Large intestine (tissue), 3 donors: ENCODE measurements around the gene NFS1. TPM values are rescaled to one million over a fixed set of nuclear protein-coding genes. Genes with fewer than 3 reads are reported as not detected.

ENCODE experiments used
- DNase-seq, 2 donors: peaks; one replicate each; pipeline versions ENCODE4 v3.0.0 to v3.0.0-alpha.2; 2013
- H3K27ac ChIP-seq: one replicate; pipeline ENCODE4 v1.5.1; 2013; ENCODE audit warnings: low read length
- H3K27me3 ChIP-seq: 2 replicates; pipeline ENCODE4 v1.6.1; 2013; ENCODE audit warnings: low read length; ENCODE audit not compliant: control insufficient read depth, insufficient read depth
- H3K36me3 ChIP-seq: 2 replicates; pipeline ENCODE4 v1.6.1; 2013; ENCODE audit warnings: low read length; ENCODE audit not compliant: control insufficient read depth, insufficient read depth
- H3K4me1 ChIP-seq: one replicate; pipeline ENCODE4 v1.6.1; 2013; ENCODE audit warnings: low read length; ENCODE audit not compliant: control insufficient read depth, insufficient read depth
- H3K4me3 ChIP-seq: one replicate; pipeline ENCODE4 v1.5.1; 2013; ENCODE audit warnings: low read length
- H3K9me3 ChIP-seq: one replicate; pipeline ENCODE4 v1.6.1; 2013; ENCODE audit warnings: mild to moderate bottlenecking, low read depth, low read length, moderate library complexity; ENCODE audit not compliant: control insufficient read depth
- WGBS: methylation state at CpG from one replicate; pipeline ENCODE4 v1.1.5; 2013; ENCODE audit warnings: low lambda C conversion rate; ENCODE audit not compliant: insufficient coverage; 5-methylcytosine and 5-hydroxymethylcytosine counted together
- polyA plus RNA-seq: library from polyadenylated mRNA; unstranded; fragments of 120-200 nt; gene quantifications from one replicate; pipeline ENCODE4 v1.2.1, GENCODE V29; 2013

The NFS1 gene
- polyA plus RNA-seq, 1 donor, result 32.1 TPM

GRCh38 chr20:35625584-35626385 is 73.4 kb downstream of the NFS1 start:
- no peak for DNase-seq
- Histone ChIP-seq H3K9me3 (no peaks in the 10 kb centered on the region), H3K27me3 (no peaks in the 10 kb centered on the region), H3K27ac (no peak overlapping the region), H3K4me3 (no peak overlapping the region), H3K4me1 (no peaks in the 10 kb centered on the region), H3K36me3 (peaks cover 44% of the 10 kb centered on the region)
- no CpG with 5 or more reads among the region's 6 CpGs for WGBS

DNA sequence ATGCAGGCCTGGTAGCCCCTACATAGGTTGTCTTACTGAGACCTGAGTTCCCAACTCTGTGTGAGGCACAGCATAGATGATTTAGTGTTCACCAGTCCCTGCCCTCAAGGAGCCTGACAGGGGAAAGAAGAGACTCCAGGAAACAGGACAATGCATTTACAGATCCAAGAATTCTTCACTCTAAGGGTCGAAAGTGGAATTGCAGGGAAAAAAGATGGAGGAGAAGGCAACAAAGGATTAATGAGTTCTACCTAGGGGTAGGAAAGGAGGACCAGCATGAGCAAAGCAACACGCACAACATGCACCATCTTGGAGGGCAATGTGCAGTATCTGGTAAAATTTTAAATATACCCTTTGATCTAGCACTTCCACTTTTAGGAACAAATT is 77.6 kb downstream of the NFS1 start:
- Histone ChIP-seq H3K36me3 (peaks cover 14% of the 10 kb centered on the region), H3K27ac (no peak overlapping the region), H3K4me1 (peaks cover 19% of the 10 kb centered on the region), H3K9me3 (peaks cover 3% of the 10 kb centered on the region), H3K27me3 (peaks cover 20% of the 10 kb centered on the region), H3K4me3 (no peak overlapping the region)
- 100% methylated on average over 1 of the region's 2 CpGs for WGBS
- DNase-seq, result no peak

DNA sequence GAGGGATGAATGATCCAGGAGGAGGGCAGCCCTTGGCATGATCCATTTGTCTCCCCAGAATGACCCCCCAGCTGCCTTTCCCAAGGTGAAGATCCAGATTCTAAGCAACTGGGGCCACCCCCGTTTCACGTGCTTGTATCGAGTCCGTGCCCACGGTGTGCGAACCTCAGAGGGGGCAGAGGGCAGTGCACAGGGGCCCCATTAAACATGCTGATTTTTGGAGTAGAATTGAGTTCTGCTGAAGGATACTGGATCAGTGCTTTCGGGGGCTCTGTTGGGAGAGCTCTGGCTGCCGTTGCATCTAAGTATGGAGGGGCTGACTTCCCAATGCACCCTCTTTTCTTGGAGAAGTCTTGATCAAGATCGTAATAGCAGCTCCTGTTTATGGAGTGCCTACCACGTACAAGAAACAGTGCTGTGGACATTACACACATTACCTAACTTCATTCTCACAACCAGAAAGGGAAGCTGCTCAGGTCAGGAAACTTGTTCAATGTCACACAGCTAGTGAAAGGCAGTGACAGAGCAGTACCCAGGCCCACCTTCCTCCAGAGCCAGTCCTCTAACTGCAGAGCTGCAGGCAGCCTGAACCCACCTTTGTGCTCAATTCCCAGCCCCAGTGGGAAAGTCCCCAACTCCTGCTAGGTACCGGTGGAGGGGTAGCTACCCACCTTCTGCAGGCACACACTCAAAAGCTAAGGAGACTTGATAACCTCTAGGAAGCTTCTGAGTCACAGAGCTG is 78.2 kb downstream of the NFS1 start:
- Histone ChIP-seq H3K27me3 (peaks cover 20% of the 10 kb centered on the region), H3K36me3 (peaks cover 8% of the 10 kb centered on the region), H3K9me3 (peaks cover 4% of the 10 kb centered on the region), H3K4me3 (no peak overlapping the region), H3K27ac (no peak overlapping the region), H3K4me1 (peaks cover 19% of the 10 kb centered on the region)
- no peak for DNase-seq
- WGBS, result no CpG with 5 or more reads among the region's 11 CpGs

DNA sequence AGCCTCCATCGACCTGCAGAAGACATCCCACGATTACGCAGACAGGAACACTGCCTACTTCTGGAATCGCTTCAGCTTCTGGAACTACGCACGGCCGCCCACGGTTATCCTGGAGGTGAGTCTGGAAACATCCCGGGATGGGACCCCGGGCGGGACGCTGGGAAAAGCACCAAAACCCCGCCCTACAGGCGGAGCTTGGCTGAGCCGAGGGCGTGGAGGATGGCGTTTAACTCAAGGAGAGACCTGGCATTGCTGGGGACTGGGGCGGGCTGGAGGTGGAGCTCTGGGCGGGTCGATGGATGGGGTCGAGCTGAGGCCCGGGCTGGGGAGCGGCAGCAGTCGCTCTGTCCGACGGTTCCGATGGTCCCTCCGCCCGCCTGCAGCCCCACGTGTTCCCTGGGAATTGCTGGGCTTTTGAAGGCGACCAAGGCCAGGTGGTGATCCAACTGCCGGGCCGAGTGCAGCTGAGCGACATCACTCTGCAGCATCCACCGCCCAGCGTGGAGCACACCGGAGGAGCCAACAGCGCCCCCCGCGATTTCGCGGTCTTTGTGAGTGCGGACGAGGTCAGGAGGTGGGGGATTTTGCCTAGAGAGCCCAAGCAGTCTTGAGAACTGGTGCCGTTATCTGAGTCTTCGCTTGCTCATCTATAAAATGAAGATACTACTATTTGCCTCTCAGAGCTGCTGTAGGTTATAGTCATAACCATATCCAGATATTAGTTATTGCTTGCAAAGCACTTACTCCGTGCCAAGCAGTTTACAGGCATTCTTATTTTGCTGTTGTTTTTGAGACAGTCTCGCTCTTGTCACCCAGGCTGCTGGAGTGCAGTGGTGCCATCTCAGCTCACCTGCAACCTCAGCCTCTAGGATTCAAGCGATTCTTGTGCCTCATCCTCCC is 79.7 kb downstream of the NFS1 start:
- H3K27ac ChIP-seq, result no peak overlapping the region
- H3K4me3 ChIP-seq, result peak overlapping the region; percentile 27
- no peaks in the 10 kb centered on the region for H3K36me3 ChIP-seq
- H3K9me3 ChIP-seq, result peaks cover 6% of the 10 kb centered on the region
- H3K4me1 ChIP-seq, result peaks cover 23% of the 10 kb centered on the region
- WGBS, result 0% methylated on average over 2 of the region's 49 CpGs
- peak; percentile 61 to 81 for DNase-seq
- peaks cover 20% of the 10 kb centered on the region for H3K27me3 ChIP-seq

DNA sequence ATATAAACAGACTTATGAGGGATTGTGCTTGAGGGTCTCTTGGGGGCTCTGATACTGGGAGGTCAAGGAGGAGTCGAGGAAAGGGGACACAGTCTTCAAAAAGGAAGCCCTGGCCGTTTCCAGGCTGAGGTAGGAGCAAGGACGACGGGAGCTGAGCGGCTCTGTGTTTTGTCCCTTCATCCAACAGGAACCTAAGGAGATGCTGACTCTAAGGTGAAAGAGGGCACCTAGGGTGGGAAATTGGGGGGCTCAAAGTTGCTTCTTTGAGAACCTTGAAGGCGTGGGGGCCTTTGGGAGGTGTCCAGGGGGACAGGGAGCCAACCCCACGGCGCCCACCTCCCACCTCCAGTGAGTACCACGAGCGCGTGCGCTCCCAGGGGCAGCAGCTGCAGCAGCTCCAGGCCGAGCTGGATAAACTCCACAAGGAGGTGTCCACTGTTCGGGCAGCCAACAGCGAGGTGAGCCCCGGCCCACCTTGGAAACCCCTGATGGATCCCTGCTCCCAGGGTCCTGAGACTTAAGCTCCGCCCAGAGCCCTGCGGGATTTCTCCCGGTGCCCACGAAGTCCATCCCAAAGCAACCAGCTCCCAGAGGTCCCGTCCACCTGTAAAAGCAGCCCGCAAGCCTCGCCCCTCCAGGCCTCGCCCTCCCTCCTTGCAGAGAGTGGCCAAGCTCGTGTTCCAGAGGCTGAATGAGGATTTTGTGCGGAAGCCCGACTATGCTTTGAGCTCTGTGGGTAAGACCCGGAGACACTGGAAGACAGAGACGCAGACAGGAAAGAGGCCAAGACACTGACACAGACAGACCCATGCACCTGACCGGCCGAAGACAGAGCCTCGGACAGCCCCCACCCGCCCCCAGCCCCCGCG is 80.7 kb downstream of the NFS1 start:
- no peak overlapping the region for H3K27ac ChIP-seq
- no CpG with 5 or more reads among the region's 35 CpGs for WGBS
- peaks cover 6% of the 10 kb centered on the region for H3K9me3 ChIP-seq
- H3K27me3 ChIP-seq, result peaks cover 24% of the 10 kb centered on the region
- no peak for DNase-seq
- H3K36me3 ChIP-seq, result no peaks in the 10 kb centered on the region
- peaks cover 23% of the 10 kb centered on the region for H3K4me1 ChIP-seq
- H3K4me3 ChIP-seq, result peak overlapping the region; percentile 19

Other genes starting within 250 kb of the NFS1 start
- 31.0 TPM for gene CEP250, start 243.8 kb downstream of the NFS1 start, polyA plus RNA-seq
- not detected for gene C20orf173, start 169.7 kb downstream of the NFS1 start, polyA plus RNA-seq
- gene ERGIC3, start 157.3 kb downstream of the NFS1 start, polyA plus RNA-seq, result 271 TPM
- 1.5 TPM for gene SPAG4, start 83.5 kb downstream of the NFS1 start, polyA plus RNA-seq
- 150 TPM for gene CPNE1, start 34.5 kb downstream of the NFS1 start, polyA plus RNA-seq
- gene RBM12, start 34.5 kb downstream of the NFS1 start, polyA plus RNA-seq, result 62.4 TPM
- gene ROMO1, start 53 bp upstream of the NFS1 start, polyA plus RNA-seq, result 133 TPM
- gene RBM39, start 42.9 kb upstream of the NFS1 start, polyA plus RNA-seq, result 429 TPM
- gene PHF20, start 72.7 kb upstream of the NFS1 start, polyA plus RNA-seq, result 23.6 TPM